HepG2 (cell line): Measurements from ENCODE around the gene WNT3. TPM values are rescaled to one million over a fixed set of nuclear protein-coding genes. Genes with fewer than 3 reads are reported as not detected.

Experiments
- ARID3A ChIP-seq: IDR thresholded peaks from 2 replicates; pipeline ENCODE4 v1.6.1; 2012; ENCODE audit warnings: low read depth, low read length, improper control_type of control experiment
- BCL3 ChIP-seq: sonication (generic); formaldehyde crosslinking; IDR thresholded peaks from 2 replicates; pipeline ENCODE4 v1.5.1; 2020; ENCODE audit warnings: mild to moderate bottlenecking, missing genetic modification reagents, moderate library complexity
- BRD4 ChIP-seq: sonication (generic); formaldehyde crosslinking; IDR thresholded peaks from 2 replicates; pipeline ENCODE4 v1.4.0; 2020; ENCODE audit warnings: missing genetic modification reagents
- HCFC1 ChIP-seq: fragments of 150-350 bp; IDR thresholded peaks from 2 replicates; pipeline ENCODE4 v1.6.1; 2014; ENCODE audit warnings: low read depth, low read length
- HNRNPLL ChIP-seq: fragments of 200-400 bp; formaldehyde crosslinking; IDR thresholded peaks from 2 replicates; pipeline ENCODE4 v1.6.1; 2017; ENCODE audit warnings: mild to moderate bottlenecking, low read depth, low read length; ENCODE audit not compliant: poor library complexity, severe bottlenecking
- HOXA9 ChIP-seq: sonication (generic); formaldehyde crosslinking; IDR thresholded peaks from 2 replicates; pipeline ENCODE4 v1.8.1; 2022; ENCODE audit warnings: missing genetic modification reagents, mild to moderate bottlenecking, moderate library complexity, borderline replicate concordance
- KMT2A ChIP-seq: sonication (generic); formaldehyde crosslinking; IDR thresholded peaks from 2 replicates; pipeline ENCODE4 v1.4.0; 2020; ENCODE audit warnings: missing genetic modification reagents
- MTERF4 ChIP-seq: sonication (generic); formaldehyde crosslinking; IDR thresholded peaks from 2 replicates; pipeline ENCODE4 v1.8.0; 2023; ENCODE audit warnings: mild to moderate bottlenecking, missing genetic modification reagents
- MTF2 ChIP-seq: sonication (generic); formaldehyde crosslinking; IDR thresholded peaks from 2 replicates; pipeline ENCODE4 v1.5.0; 2020; ENCODE audit warnings: missing genetic modification reagents, borderline replicate concordance
- NRL ChIP-seq: sonication (generic); formaldehyde crosslinking; IDR thresholded peaks from 2 replicates; pipeline ENCODE4 v1.5.0; 2020; ENCODE audit warnings: missing genetic modification reagents, mild to moderate bottlenecking, moderate library complexity, borderline replicate concordance
- PHF8 ChIP-seq: sonication (generic); formaldehyde crosslinking; IDR thresholded peaks from 2 replicates; pipeline ENCODE4 v1.5.0; 2020; ENCODE audit warnings: missing genetic modification reagents
- POGZ ChIP-seq: sonication (generic); formaldehyde crosslinking; IDR thresholded peaks from 2 replicates; pipeline ENCODE4 v1.4.0; 2020; ENCODE audit warnings: mild to moderate bottlenecking, missing genetic modification reagents
- RFX5 ChIP-seq: IDR thresholded peaks from 2 replicates; pipeline ENCODE4 v1.6.1; 2011; ENCODE audit warnings: low read depth, low read length, improper control_type of control experiment
- SOX5 ChIP-seq: IDR thresholded peaks from 2 replicates; pipeline ENCODE4 v1.6.1; 2016; ENCODE audit warnings: borderline replicate concordance
- TBP ChIP-seq: sonication (generic); formaldehyde crosslinking; IDR thresholded peaks from 2 replicates; pipeline ENCODE4 v1.5.0; 2020; ENCODE audit warnings: missing genetic modification reagents
- U2AF2 ChIP-seq: fragments of 200-400 bp; formaldehyde crosslinking; IDR thresholded peaks from 2 replicates; pipeline ENCODE4 v1.6.1; 2017; ENCODE audit warnings: low read depth, mild to moderate bottlenecking, low read length
- ZBTB1 ChIP-seq: sonication (generic); formaldehyde crosslinking; IDR thresholded peaks from 2 replicates; pipeline ENCODE4 v1.4.0; 2020; ENCODE audit warnings: missing genetic modification reagents, borderline replicate concordance
- ZFAT ChIP-seq: sonication (generic); formaldehyde crosslinking; conservative IDR thresholded peaks from 2 replicates; pipeline ENCODE4 v1.8.1; 2023; ENCODE audit warnings: missing genetic modification reagents, inconsistent platforms
- ZNF251 ChIP-seq: sonication (generic); formaldehyde crosslinking; IDR thresholded peaks from 2 replicates; pipeline ENCODE4 v1.9.0; 2021; ENCODE audit warnings: mild to moderate bottlenecking, missing genetic modification reagents
- ZNF512B ChIP-seq: sonication (generic); formaldehyde crosslinking; IDR thresholded peaks from 2 replicates; pipeline ENCODE4 v1.5.1; 2020; ENCODE audit warnings: missing genetic modification reagents, mild to moderate bottlenecking, borderline replicate concordance
- ZNF570 ChIP-seq: sonication (generic); formaldehyde crosslinking; IDR thresholded peaks from 2 replicates; pipeline ENCODE4 v1.4.0; 2020; ENCODE audit warnings: mild to moderate bottlenecking, missing genetic modification reagents, borderline replicate concordance
- ZNF737 ChIP-seq: sonication (generic); formaldehyde crosslinking; IDR thresholded peaks from 2 replicates; pipeline ENCODE4 v1.5.0; 2020; ENCODE audit warnings: missing genetic modification reagents, mild to moderate bottlenecking, borderline replicate concordance
- ZNF773 ChIP-seq: sonication (generic); formaldehyde crosslinking; IDR thresholded peaks from 2 replicates; pipeline ENCODE4 v1.4.0; 2020; ENCODE audit warnings: missing genetic modification reagents, borderline replicate concordance
- ZNF781 ChIP-seq: sonication (generic); formaldehyde crosslinking; IDR thresholded peaks from 2 replicates; pipeline ENCODE4 v1.5.1; 2020; ENCODE audit warnings: borderline replicate concordance, mild to moderate bottlenecking, missing genetic modification reagents; ENCODE audit errors: not compliant biosample characterization
- polyA plus RNA-seq, 8 experiments: library from polyadenylated mRNA; depleted of rRNA in 3 of 8; stranded (reverse) in 7 of 8; unstranded in 1 of 8; fragments of >200 nt; fragmentation: Illumina TruSeq in 4 of 8; extraction: Trizol in 4 of 8; gene quantifications; 2 replicates each; pipeline versions ENCODE4 v1.2.1 to v1.2.3, GENCODE V29; 2011 to 2016; ENCODE audit warnings: low read depth in 4 of 8, missing spikeins in 1 of 8, mixed read lengths in 1 of 8; ENCODE audit not compliant: insufficient read depth in 1 of 8
- total RNA-seq, 5 experiments: library from RNA; depleted of rRNA; stranded (reverse); fragments of >200 nt; fragmentation: Illumina TruSeq; extraction: Trizol; gene quantifications; 2 replicates each; pipeline ENCODE4 v1.2.3, GENCODE V29; 2016; ENCODE audit warnings: low read depth in 1 of 5
- TF ChIP-seq, protein P1 (sequence below): IDR thresholded peaks from 2 replicates; pipeline ENCODE4 v1.6.1; 2016; ENCODE audit warnings: mild to moderate bottlenecking, missing biosample characterization, missing genetic modification reagents

The WNT3 gene
- total and polyA plus RNA-seq, 2 of the 13 experiments (the other 11 are each of a cell fraction or from before 2014, with no cell fraction given), result 8.5 to 10.3 TPM

DNA sequence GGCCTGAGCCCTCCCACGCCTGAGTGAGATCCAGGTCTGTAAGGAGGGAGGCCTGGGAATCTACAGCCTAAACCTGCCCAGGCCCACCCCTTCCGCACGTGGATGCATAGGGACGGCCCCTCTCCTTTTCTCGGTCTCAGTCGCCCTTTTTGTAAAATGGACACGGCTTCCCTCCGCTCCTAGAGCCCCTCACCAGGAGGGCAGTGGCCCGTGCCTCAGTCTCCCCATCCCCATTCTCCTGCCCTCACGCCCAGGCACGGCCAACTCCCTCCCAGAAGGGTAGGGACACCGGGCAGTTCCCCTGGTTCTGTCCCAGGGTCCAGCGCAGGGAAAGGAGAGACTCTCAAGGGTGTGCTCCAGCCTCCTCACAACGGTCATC is 48.1 kb downstream of the WNT3 start (continued):
- peak; percentile 46; the same call in 1 of the 2 replicates for TF ChIP-seq ZNF737 (CRISPR knock-in tag)
- no peak for TF ChIP-seq TBP (CRISPR knock-in tag)
- no peak for TF ChIP-seq ZFAT (CRISPR knock-in tag)
- no peak for TF ChIP-seq BRD4
- TF ChIP-seq ZNF570 (CRISPR knock-in tag), result no peak
- no peak for TF ChIP-seq ARID3A
- TF ChIP-seq KMT2A, result no peak
- TF ChIP-seq RFX5, result no peak
- peak; percentile 55 for TF ChIP-seq BCL3 (CRISPR knock-in tag)
- TF ChIP-seq U2AF2, result no peak
- TF ChIP-seq PHF8 (CRISPR knock-in tag), result no peak
- peak; percentile 18; the same call in 1 of the 2 replicates for TF ChIP-seq SOX5 (CRISPR knock-in tag)
- TF ChIP-seq, protein P1, sequence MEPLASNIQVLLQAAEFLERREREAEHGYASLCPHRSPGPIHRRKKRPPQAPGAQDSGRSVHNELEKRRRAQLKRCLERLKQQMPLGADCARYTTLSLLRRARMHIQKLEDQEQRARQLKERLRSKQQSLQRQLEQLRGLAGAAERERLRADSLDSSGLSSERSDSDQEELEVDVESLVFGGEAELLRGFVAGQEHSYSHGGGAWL (CRISPR knock-in tag), result peak; percentile 41; the same call in 1 of the 2 replicates
- TF ChIP-seq HNRNPLL, result peak; percentile 14
- TF ChIP-seq ZNF512B (CRISPR knock-in tag), result no peak
- TF ChIP-seq ZNF251 (CRISPR knock-in tag), result peak; percentile 69; the same call in 1 of the 2 replicates
- TF ChIP-seq MTF2, result no peak
- no peak; the same call in 1 of the 2 replicates for TF ChIP-seq NRL (CRISPR knock-in tag)
- TF ChIP-seq HCFC1, result no peak
- TF ChIP-seq ZNF773 (CRISPR knock-in tag), result no peak; the same call in 1 of the 2 replicates
- no peak for TF ChIP-seq ZNF781 (CRISPR knock-in tag)
- no peak for TF ChIP-seq HOXA9 (CRISPR knock-in tag)
- no peak for TF ChIP-seq ZBTB1 (CRISPR knock-in tag)
- no peak for TF ChIP-seq POGZ
- TF ChIP-seq MTERF4 (CRISPR knock-in tag), result no peak
